ENCODE measurements around the gene RNF138.
"Not testable (repeated sequence)": the region's sequence is repeated elsewhere in the genome, so short reads cannot be mapped to it uniquely, and the experiment has no call there.

RNF138 gene

GRCh38 chr18:32091724-32092421 is at the start of gene RNF138:
TSS of gene RNF138 (plus strand) at chr18:32091874. CDS start at chr18:32092777, 903 bp downstream.
- peak; percentile 71 to 79 for DNase-seq

- peak; percentile 86 to 89 for DNase-seq
Measured at GRCh38 chr18:32042337-32042736, 49.3 kb upstream of the RNF138 start.

GRCh38 chr18:32048507-32049091 is 43.1 kb upstream of the RNF138 start:
- peak; percentile 76 to 80 for DNase-seq

GRCh38 chr18:32049393-32050171 is 42.1 kb upstream of the RNF138 start:
- DNase-seq = peak; percentile 53 to 68

- DNase-seq = no peak
Measured at GRCh38 chr18:32056613-32057358, 34.9 kb upstream of the RNF138 start.

- DNase-seq = no peak
Measured at GRCh38 chr18:32057624-32058165, 34.0 kb upstream of the RNF138 start.

GRCh38 chr18:32060026-32060425 is 31.6 kb upstream of the RNF138 start:
- no peak for DNase-seq

- no peak for DNase-seq
Measured at GRCh38 chr18:32067375-32068167, 24.1 kb upstream of the RNF138 start.

GRCh38 chr18:32072321-32072720 is 19.4 kb upstream of the RNF138 start:
- DNase-seq = peak; percentile 65 to 72

- DNase-seq = no peak
Measured at GRCh38 chr18:32074206-32074605, 17.5 kb upstream of the RNF138 start.

GRCh38 chr18:32078845-32079244 is 12.8 kb upstream of the RNF138 start:
- no peak for DNase-seq

- DNase-seq = no peak
Measured at GRCh38 chr18:32081881-32082280, 9.8 kb upstream of the RNF138 start.

- no peak for DNase-seq
Measured at GRCh38 chr18:32083781-32084180, 7.9 kb upstream of the RNF138 start.

- DNase-seq = no peak
Measured at GRCh38 chr18:32086881-32087280, 4.8 kb upstream of the RNF138 start.

GRCh38 chr18:32090831-32091230 is 843 bp upstream of the RNF138 start:
- not testable (repeated sequence) for DNase-seq

- no peak for DNase-seq
Measured at GRCh38 chr18:32091325-32091723, 350 bp upstream of the RNF138 start.

GRCh38 chr18:32092422-32093101 is 888 bp downstream of the RNF138 start:
- DNase-seq = peak; percentile 92 to 98

- DNase-seq = peak; percentile 56
Measured at GRCh38 chr18:32093102-32093511, 1.4 kb downstream of the RNF138 start.

- DNase-seq = peak in 1 of 2 experiments; percentile 41
Measured at GRCh38 chr18:32093523-32093922, 1.8 kb downstream of the RNF138 start.

- no peak for DNase-seq
Measured at GRCh38 chr18:32095192-32095899, 3.7 kb downstream of the RNF138 start.

GRCh38 chr18:32095900-32096229 is 4.2 kb downstream of the RNF138 start:
- no peak for DNase-seq

Measured in Kasumi-1 (cell line).